ENCODE measurements around the gene TRIM61. TPM values are rescaled to one million over a fixed set of nuclear protein-coding genes. Genes with fewer than 3 reads are reported as not detected.
"Not testable (repeated sequence)": the region's sequence is repeated elsewhere in the genome, so short reads cannot be mapped to it uniquely, and the experiment has no call there.

The TRIM61 gene
- total RNA-seq: not detected

DNA sequence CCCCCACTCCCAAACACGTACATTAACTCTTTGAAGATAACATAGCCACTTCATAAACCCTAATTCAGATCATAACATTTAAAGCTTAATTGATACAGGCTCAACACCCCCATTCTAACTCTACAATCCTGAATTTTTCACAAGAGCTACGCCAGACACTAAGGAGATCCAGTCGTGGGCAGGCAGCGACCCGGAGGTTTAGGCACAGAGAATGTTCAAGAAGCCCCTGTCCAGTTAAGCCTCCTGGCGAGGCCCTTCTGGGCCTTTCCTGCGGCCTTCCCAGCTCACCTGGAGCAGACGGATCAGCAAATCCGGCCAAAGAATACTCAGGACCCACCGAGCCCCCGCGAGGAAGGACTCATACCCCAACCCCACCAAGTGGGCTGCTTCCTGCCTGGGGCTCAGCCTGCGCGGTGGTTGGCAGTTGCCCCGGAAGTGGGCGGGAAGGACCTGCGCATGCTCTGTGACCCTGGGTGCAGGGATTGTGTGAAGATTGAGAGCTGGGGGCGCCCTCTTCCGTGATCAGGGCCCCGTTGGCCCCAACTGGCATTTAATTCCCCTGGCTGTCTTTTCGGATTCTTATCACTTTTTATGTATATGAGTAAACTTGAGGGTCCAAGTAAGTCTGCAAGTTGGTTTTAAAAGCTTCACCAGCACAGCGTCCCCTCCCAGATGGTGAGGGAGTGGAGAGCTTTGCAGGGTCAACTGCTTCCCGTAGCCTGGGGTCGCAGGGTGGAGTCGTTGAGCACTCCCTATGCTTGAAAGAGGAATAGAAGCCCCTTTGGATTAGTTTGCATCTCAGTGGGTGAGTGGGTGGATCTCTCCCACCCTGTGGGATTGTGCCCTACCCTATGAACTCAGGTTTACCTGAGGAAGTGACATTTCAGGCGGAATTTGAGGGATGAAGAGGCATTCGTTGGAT, at the start of gene TRIM61:
TRIM61 (minus strand) TSS at position 415 of the 922 bp plus-strand sequence. CDS start 7,655 bp downstream, outside the sequence.
- H3K9me3 ChIP-seq: no peaks in the 10 kb centered on the region
- H3K36me3 ChIP-seq: no peaks in the 10 kb centered on the region
- DNase-seq (ENCODE audit: extremely low spot score in 2 of 2): no peak
- H3K4me1 ChIP-seq: peaks cover 6% of the 10 kb centered on the region
- TF ChIP-seq, protein P1, sequence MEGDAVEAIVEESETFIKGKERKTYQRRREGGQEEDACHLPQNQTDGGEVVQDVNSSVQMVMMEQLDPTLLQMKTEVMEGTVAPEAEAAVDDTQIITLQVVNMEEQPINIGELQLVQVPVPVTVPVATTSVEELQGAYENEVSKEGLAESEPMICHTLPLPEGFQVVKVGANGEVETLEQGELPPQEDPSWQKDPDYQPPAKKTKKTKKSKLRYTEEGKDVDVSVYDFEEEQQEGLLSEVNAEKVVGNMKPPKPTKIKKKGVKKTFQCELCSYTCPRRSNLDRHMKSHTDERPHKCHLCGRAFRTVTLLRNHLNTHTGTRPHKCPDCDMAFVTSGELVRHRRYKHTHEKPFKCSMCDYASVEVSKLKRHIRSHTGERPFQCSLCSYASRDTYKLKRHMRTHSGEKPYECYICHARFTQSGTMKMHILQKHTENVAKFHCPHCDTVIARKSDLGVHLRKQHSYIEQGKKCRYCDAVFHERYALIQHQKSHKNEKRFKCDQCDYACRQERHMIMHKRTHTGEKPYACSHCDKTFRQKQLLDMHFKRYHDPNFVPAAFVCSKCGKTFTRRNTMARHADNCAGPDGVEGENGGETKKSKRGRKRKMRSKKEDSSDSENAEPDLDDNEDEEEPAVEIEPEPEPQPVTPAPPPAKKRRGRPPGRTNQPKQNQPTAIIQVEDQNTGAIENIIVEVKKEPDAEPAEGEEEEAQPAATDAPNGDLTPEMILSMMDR (IDR thresholded peaks at IDR 0.05): no peak
- no peak for TF ChIP-seq POLR2A (IDR thresholded peaks at IDR 0.05)
- intact Hi-C loops (cut with DNase I): no loop called here
- H3K27ac ChIP-seq: peak within 1 kb of the TSS; percentile 62
- peak within 1 kb of the TSS; percentile 43 to 52 for H3K4me3 ChIP-seq
- H3K27me3 ChIP-seq: no peaks in the 10 kb centered on the region

DNA sequence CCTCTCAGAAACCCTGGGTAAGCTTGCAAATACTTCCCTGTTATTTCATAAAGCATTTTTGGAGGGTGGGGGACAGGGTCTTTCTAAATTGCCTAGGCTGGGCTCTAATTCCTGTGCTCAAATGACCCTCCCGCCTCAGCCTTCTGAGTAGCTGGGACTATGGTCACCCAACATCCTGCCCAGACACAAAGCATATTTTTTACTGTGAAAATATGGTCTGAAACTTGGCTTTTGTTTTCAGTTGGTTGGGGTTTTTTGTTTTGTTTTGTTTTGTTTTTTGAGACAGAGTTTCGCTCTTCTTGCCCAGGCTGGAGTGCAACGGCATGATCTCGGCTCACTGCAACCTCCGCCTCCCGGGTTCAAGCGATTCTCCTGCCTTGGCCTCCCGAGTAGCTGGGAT, 48.3 kb upstream of the TRIM61 start:
- H3K27me3 ChIP-seq; H3K4me3 ChIP-seq; H3K36me3 ChIP-seq; H3K9me3 ChIP-seq; H3K27ac ChIP-seq; intact Hi-C loops (cut with DNase I); H3K4me1 ChIP-seq: not testable (repeated sequence)
- peak in 1 of 2 donors; percentile 29 for DNase-seq (ENCODE audit: extremely low spot score in 2 of 2)

DNA sequence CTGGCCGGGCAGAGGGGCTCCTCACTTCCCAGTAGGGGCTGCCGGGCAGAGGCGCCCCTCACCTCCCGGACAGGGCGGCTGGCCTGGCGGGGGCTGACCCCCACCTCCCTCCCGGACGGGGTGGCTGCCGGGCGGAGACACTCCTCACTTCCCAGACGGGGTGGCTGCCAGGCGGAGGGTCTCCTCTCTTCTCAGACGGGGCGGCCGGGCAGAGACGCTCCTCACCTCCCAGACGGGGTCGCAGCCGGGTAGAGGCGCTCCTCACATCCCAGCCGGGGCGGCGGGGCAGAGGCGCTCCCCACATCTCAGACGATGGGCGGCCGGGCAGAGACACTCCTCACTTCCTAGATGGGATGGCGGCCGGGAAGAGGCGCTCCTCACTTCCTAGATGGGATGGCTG, 42.5 kb upstream of the TRIM61 start:
- DNase-seq (ENCODE audit: extremely low spot score in 2 of 2); intact Hi-C loops (cut with DNase I); H3K36me3 ChIP-seq; H3K9me3 ChIP-seq; H3K4me3 ChIP-seq; H3K27me3 ChIP-seq; H3K4me1 ChIP-seq; H3K27ac ChIP-seq: not testable (repeated sequence)

DNA sequence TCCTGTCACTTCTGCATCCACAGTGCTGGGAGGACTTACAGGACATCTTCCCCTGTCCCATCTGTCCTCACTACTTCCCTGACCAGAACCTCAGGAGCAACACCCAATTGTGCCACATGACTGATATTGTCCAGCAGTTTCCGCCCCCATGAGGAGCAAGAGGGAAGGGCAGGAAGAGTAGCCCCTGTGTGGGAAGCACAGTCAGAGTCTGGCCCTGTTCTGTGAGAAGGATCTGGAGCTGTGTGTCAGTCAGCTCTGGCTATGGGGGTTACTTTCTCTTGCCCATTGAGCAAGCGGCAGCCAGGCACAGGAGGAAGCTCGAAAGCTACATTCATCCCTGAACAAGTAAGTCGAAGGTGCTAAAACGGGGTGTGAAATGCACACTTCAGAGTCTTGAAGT, 39.5 kb upstream of the TRIM61 start:
- H3K9me3 ChIP-seq: no peaks in the 10 kb centered on the region
- intact Hi-C loops (cut with DNase I): no loop called here
- peak in 1 of 2 donors; percentile 72 for DNase-seq (ENCODE audit: extremely low spot score in 2 of 2)
- H3K36me3 ChIP-seq: no peaks in the 10 kb centered on the region
- no peak overlapping the region for H3K4me3 ChIP-seq
- TF ChIP-seq POLR2A (IDR thresholded peaks at IDR 0.05) (no peak), POLR2AphosphoS5 (IDR thresholded peaks at IDR 0.05; ENCODE audit: insufficient read depth in 1 of 2, low read depth in 1 of 2) (no peak)
- TF ChIP-seq, protein P1 (IDR thresholded peaks at IDR 0.05): no peak
- no peaks in the 10 kb centered on the region for H3K4me1 ChIP-seq
- H3K27me3 ChIP-seq: no peaks in the 10 kb centered on the region
- H3K27ac ChIP-seq: no peak overlapping the region

DNA sequence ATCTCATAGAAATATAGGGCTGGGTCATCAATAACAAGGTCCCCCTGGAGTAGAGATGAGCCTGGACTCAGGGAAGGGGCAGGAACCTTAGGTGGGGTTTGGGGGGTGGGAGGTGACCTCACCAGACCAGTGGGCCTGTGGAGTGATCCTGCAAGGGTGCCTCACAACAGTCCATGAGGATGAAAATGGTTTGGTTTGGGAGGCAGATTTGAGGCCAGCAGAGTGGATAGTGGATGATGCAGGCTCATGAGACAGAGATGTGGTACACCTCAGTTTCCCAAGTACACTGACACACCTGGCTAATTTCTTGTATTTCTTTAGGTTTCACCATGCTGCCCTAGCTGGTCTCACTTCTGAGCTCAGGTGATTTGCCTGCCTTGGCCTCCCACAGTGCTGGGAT, 36.2 kb upstream of the TRIM61 start:
- Histone ChIP-seq H3K27ac (no peak overlapping the region), H3K36me3 (no peaks in the 10 kb centered on the region), H3K4me3 (no peak overlapping the region), H3K4me1 (no peaks in the 10 kb centered on the region), H3K9me3 (no peaks in the 10 kb centered on the region), H3K27me3 (no peaks in the 10 kb centered on the region)
- DNase-seq (ENCODE audit: extremely low spot score in 2 of 2): no peak
- TF ChIP-seq POLR2AphosphoS5 (IDR thresholded peaks at IDR 0.05; ENCODE audit: insufficient read depth in 1 of 2, low read depth in 1 of 2) (no peak), POLR2A (IDR thresholded peaks at IDR 0.05) (no peak)
- TF ChIP-seq, protein P1 (IDR thresholded peaks at IDR 0.05): no peak
- intact Hi-C loops (cut with DNase I): no loop called here

DNA sequence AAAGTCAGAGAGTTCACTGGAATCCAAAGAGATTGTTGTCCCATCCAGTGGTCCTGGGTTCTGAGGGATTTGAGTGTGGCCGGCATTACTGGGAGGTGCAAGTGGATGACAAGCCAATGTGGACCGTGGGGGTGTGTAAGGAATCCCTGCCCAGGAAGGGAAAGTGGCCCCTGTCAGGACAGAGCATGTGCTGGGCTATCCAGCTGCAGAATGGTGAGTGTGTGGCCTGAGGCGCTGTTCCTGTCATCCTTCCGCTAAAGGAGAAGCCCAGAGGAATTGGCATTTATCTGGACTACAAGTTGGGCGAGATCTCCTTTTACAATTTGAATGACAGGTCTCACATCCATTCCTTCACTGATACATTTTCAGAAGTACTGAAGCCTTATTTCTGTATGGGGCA, 33.9 kb upstream of the TRIM61 start:
- DNase-seq (ENCODE audit: extremely low spot score in 2 of 2): peak in 1 of 2 donors; percentile 58
- H3K36me3 ChIP-seq: no peaks in the 10 kb centered on the region
- no peak overlapping the region for H3K27ac ChIP-seq
- no peaks in the 10 kb centered on the region for H3K9me3 ChIP-seq
- no peaks in the 10 kb centered on the region for H3K27me3 ChIP-seq
- no peak overlapping the region for H3K4me3 ChIP-seq
- H3K4me1 ChIP-seq: no peaks in the 10 kb centered on the region
- TF ChIP-seq, protein P1 (IDR thresholded peaks at IDR 0.05): no peak
- TF ChIP-seq POLR2A (IDR thresholded peaks at IDR 0.05) (no peak), POLR2AphosphoS5 (IDR thresholded peaks at IDR 0.05; ENCODE audit: insufficient read depth in 1 of 2, low read depth in 1 of 2) (no peak)
- intact Hi-C loops (cut with DNase I): no loop called here

Data from vagina (tissue), 2 donors.